ENCODE measurements around the gene KRTAP4-8. TPM values are rescaled to one million over a fixed set of nuclear protein-coding genes. Genes with fewer than 3 reads are reported as not detected.

Gene KRTAP4-8
- total and polyA plus RNA-seq, 2 of the 8 experiments (the other 6 are each of a cell fraction or from before 2014, with no cell fraction given) = not detected

DNA sequence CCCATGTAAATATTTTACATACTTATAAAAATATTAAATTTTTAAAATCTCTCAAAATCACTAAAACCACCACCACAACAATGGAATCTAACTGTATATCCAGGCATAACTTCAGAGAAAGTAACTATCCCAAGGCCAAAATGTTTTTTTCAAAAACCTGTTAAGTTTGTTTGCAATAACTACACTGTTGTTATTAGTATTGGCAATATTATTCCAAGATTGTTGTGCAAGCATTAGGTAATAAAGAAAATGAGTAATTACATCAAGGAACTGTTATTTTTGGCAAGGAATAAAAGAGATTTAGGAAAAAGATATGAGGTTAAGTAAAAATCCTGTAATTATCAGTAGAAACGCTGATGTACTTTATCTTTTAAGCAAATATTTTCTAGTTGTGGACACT lies 29.4 kb upstream of the KRTAP4-8 start:
- Histone ChIP-seq H2AK5ac (ENCODE audit: low read depth, low read length) (no peak overlapping the region), H2AFZ (ENCODE audit: low read length) (no peak overlapping the region), H3K4ac (replicated peaks; ENCODE audit: insufficient read length, low read depth, low read length) (no peak overlapping the region), H3K14ac (ENCODE audit: insufficient read length) (no peak overlapping the region), H3K9ac (replicated peaks in 1 of 4; ENCODE audit: extremely low read depth in 1 of 4, low read depth in 3 of 4, low read length in 3 of 4) (no peak overlapping the region), H4K91ac (replicated peaks; ENCODE audit: insufficient read length, low read length) (no peak overlapping the region), H3K18ac (ENCODE audit: extremely low read depth, low read length) (no peak overlapping the region), H4K8ac (ENCODE audit: extremely low read depth, insufficient read depth, low read length) (no peak overlapping the region), H4K20me1 (replicated peaks in 1 of 2; ENCODE audit: control insufficient read depth in 1 of 2, insufficient read depth in 2 of 2, low read length in 2 of 2) (no peaks in the 10 kb centered on the region), H4K5ac (ENCODE audit: insufficient read length, low read depth, low read length) (no peak overlapping the region), H3K4me1 (replicated peaks in 1 of 4; ENCODE audit: control insufficient read depth in 3 of 4, insufficient read depth in 4 of 4, low read length in 3 of 4) (no peaks in the 10 kb centered on the region), H2BK20ac (ENCODE audit: low read length) (no peak overlapping the region), H2BK12ac (ENCODE audit: low read depth, low read length) (no peak overlapping the region), H3K56ac (replicated peaks; ENCODE audit: insufficient read length, low read depth, low read length) (no peak overlapping the region), H3K4me3 (ENCODE audit: extremely low read depth in 1 of 4, insufficient read depth in 2 of 4, low read depth in 3 of 4, low read length in 4 of 4) (no peak overlapping the region), H3K79me2 (ENCODE audit: control insufficient read depth in 1 of 2, insufficient read depth in 2 of 2, low read length in 2 of 2) (no peaks in the 10 kb centered on the region), H3K23ac (ENCODE audit: insufficient read length) (no peak overlapping the region), H2BK5ac (ENCODE audit: low read depth, low read length) (no peak overlapping the region), H3K23me2 (ENCODE audit: low read depth, low read length) (no peaks in the 10 kb centered on the region), H3K4me2 (ENCODE audit: insufficient read depth in 1 of 2, low read depth in 2 of 2, low read length in 2 of 2) (no peak overlapping the region), H2BK120ac (replicated peaks; ENCODE audit: low read depth, low read length) (no peak overlapping the region), H3K9me3 (ENCODE audit: insufficient read depth in 2 of 2, low read depth in 1 of 2, low read length in 1 of 2) (0 out of 4 replicates have a peak, but pooled peaks cover 0 to 5% of the 10 kb centered on the region in 2 experiments), H3K79me1 (ENCODE audit: low read depth, low read length) (no peaks in the 10 kb centered on the region), H3K36me3 (ENCODE audit: control insufficient read depth in 2 of 4, insufficient read depth in 4 of 4, low read length in 3 of 4) (no peaks in the 10 kb centered on the region), H3K27me3 (replicated peaks in 1 of 4; ENCODE audit: control insufficient read depth in 3 of 4, extremely low read depth in 1 of 4, insufficient read depth in 3 of 4, low read length in 3 of 4) (no peaks in the 10 kb centered on the region), H2BK15ac (ENCODE audit: low read length) (no peak overlapping the region), H3K27ac (ENCODE audit: low read depth, low read length) (no peak overlapping the region)
- 95% methylated on average over 1 of the region's 1 CpG; no CpG with 5 or more reads in 1 of the 2 experiments for WGBS, 2 experiments (ENCODE audit: extremely low coverage in 1 of 2, insufficient coverage in 1 of 2, insufficient read length in 1 of 2, insufficient replicate concordance in 2 of 2, low coverage in 1 of 2, low lambda C conversion rate in 2 of 2, missing lambda C conversion rate in 1 of 2)
- CTCF ChIA-PET (ENCODE audit: partially characterized antibody) = no interaction called here
- TF ChIP-seq PHF8 (conservative IDR thresholded peaks at IDR 0.05; ENCODE audit: low read depth, low read length) (no peak), POLR2AphosphoS5 (IDR thresholded peaks at IDR 0.05; ENCODE audit: low read depth, low read length) (no peak), NRF1 (IDR thresholded peaks at IDR 0.05; ENCODE audit: low read depth, low read length) (no peak), EGR1 (IDR thresholded peaks at IDR 0.05; ENCODE audit: borderline replicate concordance, low read depth, low read length) (no peak), TAF1 (IDR thresholded peaks at IDR 0.05; ENCODE audit: low read depth, low read length) (no peak), KDM4A (IDR thresholded peaks at IDR 0.05; ENCODE audit: low read depth, low read length, severe bottlenecking) (no peak), EZH2 (IDR thresholded peaks at IDR 0.05; ENCODE audit: low read depth, low read length, severe bottlenecking) (no peak), RNF2 (IDR thresholded peaks at IDR 0.05; ENCODE audit: borderline replicate concordance, low read depth, low read length, missing control alignments, poor library complexity, severe bottlenecking) (no peak), HDAC6 (IDR thresholded peaks at IDR 0.05; ENCODE audit: low read depth, low read length) (no peak), SAP30 (IDR thresholded peaks at IDR 0.05; ENCODE audit: insufficient read depth, insufficient replicate concordance, low read length) (no peak), BACH1 (IDR thresholded peaks at IDR 0.05; ENCODE audit: low read length) (no peak), MAFK (IDR thresholded peaks at IDR 0.05; ENCODE audit: low read depth, low read length) (no peak), CBX8 (IDR thresholded peaks at IDR 0.05; ENCODE audit: borderline replicate concordance, low read depth, low read length) (no peak)
- TF ChIP-seq, protein P1, sequence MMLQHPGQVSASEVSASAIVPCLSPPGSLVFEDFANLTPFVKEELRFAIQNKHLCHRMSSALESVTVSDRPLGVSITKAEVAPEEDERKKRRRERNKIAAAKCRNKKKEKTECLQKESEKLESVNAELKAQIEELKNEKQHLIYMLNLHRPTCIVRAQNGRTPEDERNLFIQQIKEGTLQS (IDR thresholded peaks at IDR 0.05; ENCODE audit: insufficient read depth, low read depth, low read length) = no peak
- no peak for DNase-seq (ENCODE audit: low read depth in 1 of 2, low spot score in 2 of 2)
- POLR2A ChIA-PET (ENCODE audit: partially characterized antibody) = no interaction called here
- FAIRE-seq = no peak
